GM12878 (cell line): ENCODE measurements around the gene PIK3R3. TPM values are rescaled to one million over a fixed set of nuclear protein-coding genes. Genes with fewer than 3 reads are reported as not detected.

Experiments used
- ATAC-seq: fragments of 200-7000 bp; cut with Tn5 transposase; 3 replicates; pipeline ENCODE4 v1.9.1; 2020; ENCODE audit warnings: mild to moderate bottlenecking, moderate library complexity
- BruUV-seq: library from RNA; stranded (reverse); fragments of 400-500 nt; replicated peaks from 2 replicates; lab custom pipeline; 2021; lab: Mats Ljungman, UMichigan
- CTCF ChIA-PET: fragments of 300-600 bp; sonication (Branson Sonifier 250); formaldehyde crosslinking; extraction: SDS; loops from one replicate; lab custom pipeline; 2021; ENCODE audit warnings: inconsistent platforms; lab: Yijun Ruan, JAX
- POLR2A ChIA-PET: fragments of 350-600 bp; formaldehyde crosslinking; extraction: SDS; loops from one replicate; lab custom pipeline; 2021; ENCODE audit warnings: inconsistent platforms; lab: Charles Lee
- RAD21 ChIA-PET: fragments of 300-600 bp; sonication (Branson Sonifier 250); formaldehyde crosslinking; loops from one replicate; lab custom pipeline; 2023; ENCODE audit warnings: antibody characterized with exemption; ENCODE audit not compliant: unreplicated experiment; lab: Charles Lee
- SMC1A ChIA-PET: fragments of 300-600 bp; sonication (Branson Sonifier 250); formaldehyde crosslinking; loops from one replicate; lab custom pipeline; 2023; ENCODE audit not compliant: unreplicated experiment, uncharacterized antibody; lab: Charles Lee
- DNase-seq: peaks from one replicate; pipeline ENCODE4 v3.0.0-alpha.2; 2011; ENCODE audit warnings: low read depth, low spot score
- FAIRE-seq: peaks from 3 replicates; lab custom pipeline; 2011; peaks lifted over from hg19 to GRCh38; lab: Jason Lieb, UNC
- H2AFZ ChIP-seq: 2 replicates; pipeline ENCODE4 v1.6.0; 2011; ENCODE audit warnings: low read depth, low read length, control low read depth; ENCODE audit not compliant: control insufficient read depth
- H3K27ac ChIP-seq: 2 replicates; pipeline ENCODE4 v1.5.1; 2011; ENCODE audit warnings: control low read depth; ENCODE audit not compliant: control insufficient read depth, insufficient read depth
- H3K27me3 ChIP-seq, 2 experiments: replicated peaks in 1 of 2; 2 replicates each; pipeline versions ENCODE4 v1.6.0 to v1.6.1; 2011; ENCODE audit warnings: low read length in 1 of 2; ENCODE audit not compliant: control insufficient read depth in 2 of 2, insufficient read depth in 2 of 2
- H3K36me3 ChIP-seq, 2 experiments: 2 replicates each; pipeline ENCODE4 v1.5.1; 2011; ENCODE audit warnings: low read length in 1 of 2; ENCODE audit not compliant: control insufficient read depth in 2 of 2, insufficient read depth in 2 of 2
- H3K4me1 ChIP-seq: 2 replicates; pipeline ENCODE4 v1.6.1; 2011; ENCODE audit warnings: mild to moderate bottlenecking, low read length, moderate library complexity, mixed read lengths; ENCODE audit not compliant: control insufficient read depth, insufficient read depth
- H3K4me2 ChIP-seq: 2 replicates; pipeline ENCODE4 v1.6.0; 2011; ENCODE audit warnings: control low read depth; ENCODE audit not compliant: control insufficient read depth, insufficient read depth
- H3K4me3 ChIP-seq: fragments of 200-600 bp; sonication (generic); 2 replicates; pipeline ENCODE4 v1.5.1; 2016
- H3K79me2 ChIP-seq: 2 replicates; pipeline ENCODE4 v1.6.0; 2011; ENCODE audit warnings: low read length; ENCODE audit not compliant: control insufficient read depth, insufficient read depth
- H3K9ac ChIP-seq: 2 replicates; pipeline ENCODE4 v1.8.0; 2011; ENCODE audit warnings: low read length, control low read depth, mixed read lengths; ENCODE audit not compliant: control insufficient read depth, insufficient read depth
- H3K9me3 ChIP-seq: replicated peaks from 3 replicates; pipeline ENCODE4 v1.5.1; 2011; ENCODE audit warnings: mild to moderate bottlenecking, low read length; ENCODE audit not compliant: control insufficient read depth, insufficient read depth
- H4K20me1 ChIP-seq: 2 replicates; pipeline ENCODE4 v1.6.0; 2011; ENCODE audit not compliant: control insufficient read depth, insufficient read depth
- CREM ChIP-seq: IDR thresholded peaks from 2 replicates; pipeline ENCODE4 v1.6.1; 2014; ENCODE audit warnings: antibody characterized with exemption, low read depth
- HSF1 ChIP-seq: fragments of 150-350 bp; IDR thresholded peaks from 2 replicates; pipeline ENCODE4 v1.6.1; 2014; ENCODE audit warnings: mild to moderate bottlenecking, low read depth, low read length
- ZNF687 ChIP-seq: fragments of 450-650 bp; IDR thresholded peaks from 2 replicates; pipeline ENCODE4 v1.6.1; 2017; ENCODE audit warnings: mild to moderate bottlenecking, moderate library complexity
- WGBS: methylation state at CpG from one replicate; pipeline ENCODE4 v1.1.6; 2016; ENCODE audit warnings: low lambda C conversion rate; ENCODE audit not compliant: insufficient replicate concordance, insufficient coverage; ENCODE audit errors: missing lambda C conversion rate; 5-methylcytosine and 5-hydroxymethylcytosine counted together
- in situ Hi-C: fragments of 300-500 bp; cut with MboI; formaldehyde crosslinking; loops from 9 replicates; pipeline ENCODE4 v1.14.3; 2018; ENCODE audit warnings: mixed read lengths
- intact Hi-C: fragments of 100-400 bp; cut with micrococcal nuclease; formaldehyde crosslinking; loops from one replicate; pipeline ENCODE4 v1.14.2; 2022; ENCODE audit not compliant: unreplicated experiment
- polyA plus RNA-seq, 11 experiments: library from polyadenylated mRNA; depleted of rRNA in 4 of 11; unstranded in 6 of 11; stranded (reverse) in 5 of 11; fragments of >200 nt; fragmentation: Nextera tagmentation in 4 of 11; fragmentation: Illumina TruSeq in 1 of 11; extraction: Ambion mirVana in 4 of 11; extraction: Trizol in 1 of 11; gene quantifications; 1 replicate in 1 of 11; 2 replicates in 10 of 11; pipeline versions ENCODE4 v1.2.1 to v1.2.3, GENCODE V29; 2011 to 2016; ENCODE audit warnings: inconsistent platforms in 2 of 11, missing spikeins in 2 of 11, low read depth in 1 of 11
- small RNA-seq: library from RNA; depleted of rRNA; stranded (forward); fragments of <200 nt; gene quantifications from one replicate; pipeline ENCODE3, GENCODE V24; 2014
- total RNA-seq, 4 experiments: library from RNA; depleted of rRNA in 3 of 4; stranded (reverse); fragments of >200 nt in 3 of 4; fragmentation: Illumina TruSeq in 1 of 4; extraction: Trizol in 1 of 4; gene quantifications; 2 replicates each; pipeline versions ENCODE4 v1.2.1 to v1.2.3, GENCODE V29; 2013 to 2021

The PIK3R3 gene
- total and polyA plus RNA-seq, 10 of the 15 experiments (the other 5 are each of a cell fraction or from before 2014, with no cell fraction given) = 4.8 to 27.0 (median 19.8) TPM

GRCh38 chr1:45994423-45994822 lies 138.0 kb downstream of the PIK3R3 start:
- H2AFZ ChIP-seq = no peak overlapping the region
- in situ Hi-C loops (no loop called here), intact Hi-C loops (no loop called here)
- DNase-seq = no peak
- H3K4me2 ChIP-seq = no peak overlapping the region
- no peak overlapping the region for H3K4me3 ChIP-seq
- no peak for FAIRE-seq
- CTCF ChIA-PET = no interaction called here
- RAD21 ChIA-PET = no interaction called here
- peaks cover 2% of the 10 kb centered on the region; the same call in 2 of the 3 replicates for H3K9me3 ChIP-seq
- H3K27me3 ChIP-seq = no peaks in the 10 kb centered on the region
- no peaks in the 10 kb centered on the region for H3K4me1 ChIP-seq
- no peak overlapping the region for H3K27ac ChIP-seq
- no peaks in the 10 kb centered on the region for H3K79me2 ChIP-seq
- ATAC-seq = no peak
- no peak overlapping the region for H3K9ac ChIP-seq
- BruUV-seq = no TSS peak
- no peaks in the 10 kb centered on the region for H3K36me3 ChIP-seq
- SMC1A ChIA-PET = no interaction called here
- TF ChIP-seq ZNF687 = no peak
- no peak for TF ChIP-seq HSF1
- no peak for TF ChIP-seq CREM
- H4K20me1 ChIP-seq = no peaks in the 10 kb centered on the region
- POLR2A ChIA-PET = no interaction called here
- 99% methylated on average over 6 of the region's 6 CpGs for WGBS

Small RNA genes within 50 kb of the gene (small RNA-seq; reads per million reads assigned to genes)
- gene AL358075.3 (not detected), gene AL672043.1 (not detected)

Other genes with a start within 250 kb of the PIK3R3 start
Only the 7 nearest of the 8 such genes appear.
- gene TSPAN1, start 42.5 kb upstream of the PIK3R3 start, total RNA-seq (2014; rRNA removed) = 0.23 and 0.27 TPM in 2 replicates
- gene TSPAN1, start 42.5 kb upstream of the PIK3R3 start, total RNA-seq (2014; rRNA removed; fragmentation: Illumina TruSeq; extraction: Trizol) = not detected in 2 replicates
- gene TSPAN1, start 42.5 kb upstream of the PIK3R3 start, total RNA-seq (2021) = 0.18 and 0.61 TPM in 2 replicates
- gene TSPAN1, start 42.5 kb upstream of the PIK3R3 start, polyA plus RNA-seq (2011; rRNA removed) = 0.08 and 0.16 TPM in 2 replicates
- gene TSPAN1, start 42.5 kb upstream of the PIK3R3 start, polyA plus RNA-seq (2014; fragmentation: Illumina TruSeq; extraction: Trizol) = 0.29 TPM in 1 of 2 replicates, not detected in the other
- gene TSPAN1, start 42.5 kb upstream of the PIK3R3 start, polyA plus RNA-seq (2014; fragmentation: Nextera tagmentation; extraction: Ambion mirVana) = under 1 TPM in 1 of 2 experiments, not detected in 1; 0.24 TPM
- gene TSPAN1, start 42.5 kb upstream of the PIK3R3 start, polyA plus RNA-seq (2014; rRNA removed) = 0.09 TPM in 1 of 2 replicates, not detected in the other
- not detected for gene TSPAN1, start 42.5 kb upstream of the PIK3R3 start, polyA plus RNA-seq (2016; fragmentation: Nextera tagmentation; extraction: Ambion mirVana)
- gene P3R3URF, start 43.9 kb upstream of the PIK3R3 start, total RNA-seq (2014; rRNA removed) = not detected in 2 replicates
- gene P3R3URF, start 43.9 kb upstream of the PIK3R3 start, total RNA-seq (2014; rRNA removed; fragmentation: Illumina TruSeq; extraction: Trizol) = not detected in 2 replicates
- not detected in 2 replicates for gene P3R3URF, start 43.9 kb upstream of the PIK3R3 start, total RNA-seq (2021)
- not detected in 2 replicates for gene P3R3URF, start 43.9 kb upstream of the PIK3R3 start, polyA plus RNA-seq (2011; rRNA removed)
- gene P3R3URF, start 43.9 kb upstream of the PIK3R3 start, polyA plus RNA-seq (2014; fragmentation: Illumina TruSeq; extraction: Trizol) = not detected in 2 replicates
- not detected for gene P3R3URF, start 43.9 kb upstream of the PIK3R3 start, polyA plus RNA-seq (2014; fragmentation: Nextera tagmentation; extraction: Ambion mirVana)
- gene P3R3URF, start 43.9 kb upstream of the PIK3R3 start, polyA plus RNA-seq (2014; rRNA removed) = not detected in 2 replicates
- not detected for gene P3R3URF, start 43.9 kb upstream of the PIK3R3 start, polyA plus RNA-seq (2016; fragmentation: Nextera tagmentation; extraction: Ambion mirVana)
- 25.5 and 29.0 TPM in 2 replicates for gene POMGNT1, start 65.8 kb upstream of the PIK3R3 start, total RNA-seq (2014; rRNA removed)
- 23.4 and 24.7 TPM in 2 replicates for gene POMGNT1, start 65.8 kb upstream of the PIK3R3 start, total RNA-seq (2014; rRNA removed; fragmentation: Illumina TruSeq; extraction: Trizol)
- 34.5 and 36.0 TPM in 2 replicates for gene POMGNT1, start 65.8 kb upstream of the PIK3R3 start, total RNA-seq (2021)
- gene POMGNT1, start 65.8 kb upstream of the PIK3R3 start, polyA plus RNA-seq (2011; rRNA removed) = 21.7 and 30.0 TPM in 2 replicates
- 16.0 and 25.2 TPM in 2 replicates for gene POMGNT1, start 65.8 kb upstream of the PIK3R3 start, polyA plus RNA-seq (2014; fragmentation: Illumina TruSeq; extraction: Trizol)
- 10 to 100 TPM in 1 of 2 experiments, 1 to 10 TPM in 1; 8.6 to 29.0 TPM for gene POMGNT1, start 65.8 kb upstream of the PIK3R3 start, polyA plus RNA-seq (2014; fragmentation: Nextera tagmentation; extraction: Ambion mirVana)
- gene POMGNT1, start 65.8 kb upstream of the PIK3R3 start, polyA plus RNA-seq (2014; rRNA removed) = 30.4 and 32.5 TPM in 2 replicates
- gene POMGNT1, start 65.8 kb upstream of the PIK3R3 start, polyA plus RNA-seq (2016; fragmentation: Nextera tagmentation; extraction: Ambion mirVana) = 10 to 100 TPM; 32.6 to 35.2 TPM
- gene LURAP1, start 70.7 kb upstream of the PIK3R3 start, total RNA-seq (2014; rRNA removed) = 0.22 and 0.40 TPM in 2 replicates
- gene LURAP1, start 70.7 kb upstream of the PIK3R3 start, total RNA-seq (2014; rRNA removed; fragmentation: Illumina TruSeq; extraction: Trizol) = 0.13 and 0.18 TPM in 2 replicates
- gene LURAP1, start 70.7 kb upstream of the PIK3R3 start, total RNA-seq (2021) = 0.24 and 0.41 TPM in 2 replicates
- 0.03 TPM in 1 of 2 replicates, not detected in the other for gene LURAP1, start 70.7 kb upstream of the PIK3R3 start, polyA plus RNA-seq (2011; rRNA removed)
- gene LURAP1, start 70.7 kb upstream of the PIK3R3 start, polyA plus RNA-seq (2014; fragmentation: Illumina TruSeq; extraction: Trizol) = 0.06 and 0.24 TPM in 2 replicates
- gene LURAP1, start 70.7 kb upstream of the PIK3R3 start, polyA plus RNA-seq (2014; fragmentation: Nextera tagmentation; extraction: Ambion mirVana) = under 1 TPM; 0.03 to 0.05 TPM
- 0.20 and 0.50 TPM in 2 replicates for gene LURAP1, start 70.7 kb upstream of the PIK3R3 start, polyA plus RNA-seq (2014; rRNA removed)
- under 1 TPM; 0.09 to 0.19 TPM for gene LURAP1, start 70.7 kb upstream of the PIK3R3 start, polyA plus RNA-seq (2016; fragmentation: Nextera tagmentation; extraction: Ambion mirVana)
- gene RAD54L, start 115.1 kb upstream of the PIK3R3 start, total RNA-seq (2014; rRNA removed) = 15.8 TPM in 2 replicates
- gene RAD54L, start 115.1 kb upstream of the PIK3R3 start, total RNA-seq (2014; rRNA removed; fragmentation: Illumina TruSeq; extraction: Trizol) = 12.4 and 12.9 TPM in 2 replicates
- 34.0 and 34.7 TPM in 2 replicates for gene RAD54L, start 115.1 kb upstream of the PIK3R3 start, total RNA-seq (2021)
- 8.9 and 17.6 TPM in 2 replicates for gene RAD54L, start 115.1 kb upstream of the PIK3R3 start, polyA plus RNA-seq (2011; rRNA removed)
- gene RAD54L, start 115.1 kb upstream of the PIK3R3 start, polyA plus RNA-seq (2014; fragmentation: Illumina TruSeq; extraction: Trizol) = 26.5 and 35.5 TPM in 2 replicates
- gene RAD54L, start 115.1 kb upstream of the PIK3R3 start, polyA plus RNA-seq (2014; fragmentation: Nextera tagmentation; extraction: Ambion mirVana) = 10 to 100 TPM; 15.8 to 26.1 TPM
- gene RAD54L, start 115.1 kb upstream of the PIK3R3 start, polyA plus RNA-seq (2014; rRNA removed) = 21.1 and 24.5 TPM in 2 replicates
- gene RAD54L, start 115.1 kb upstream of the PIK3R3 start, polyA plus RNA-seq (2016; fragmentation: Nextera tagmentation; extraction: Ambion mirVana) = 10 to 100 TPM; 51.5 to 54.2 TPM
- 62.7 and 65.7 TPM in 2 replicates for gene LRRC41, start 171.0 kb upstream of the PIK3R3 start, total RNA-seq (2014; rRNA removed)
- gene LRRC41, start 171.0 kb upstream of the PIK3R3 start, total RNA-seq (2014; rRNA removed; fragmentation: Illumina TruSeq; extraction: Trizol) = 35.1 and 36.3 TPM in 2 replicates
- 56.7 and 57.7 TPM in 2 replicates for gene LRRC41, start 171.0 kb upstream of the PIK3R3 start, total RNA-seq (2021)
- gene LRRC41, start 171.0 kb upstream of the PIK3R3 start, polyA plus RNA-seq (2011; rRNA removed) = 25.3 and 43.3 TPM in 2 replicates
- gene LRRC41, start 171.0 kb upstream of the PIK3R3 start, polyA plus RNA-seq (2014; fragmentation: Illumina TruSeq; extraction: Trizol) = 18.5 and 40.1 TPM in 2 replicates
- gene LRRC41, start 171.0 kb upstream of the PIK3R3 start, polyA plus RNA-seq (2014; fragmentation: Nextera tagmentation; extraction: Ambion mirVana) = 10 to 100 TPM; 12.0 to 12.6 TPM
- gene LRRC41, start 171.0 kb upstream of the PIK3R3 start, polyA plus RNA-seq (2014; rRNA removed) = 53.8 and 55.6 TPM in 2 replicates
- 10 to 100 TPM; 67.3 to 79.9 TPM for gene LRRC41, start 171.0 kb upstream of the PIK3R3 start, polyA plus RNA-seq (2016; fragmentation: Nextera tagmentation; extraction: Ambion mirVana)
- 522 and 625 TPM in 2 replicates for gene UQCRH, start 171.1 kb upstream of the PIK3R3 start, total RNA-seq (2014; rRNA removed)
- gene UQCRH, start 171.1 kb upstream of the PIK3R3 start, total RNA-seq (2014; rRNA removed; fragmentation: Illumina TruSeq; extraction: Trizol) = 582 and 603 TPM in 2 replicates
- gene UQCRH, start 171.1 kb upstream of the PIK3R3 start, total RNA-seq (2021) = 363 and 392 TPM in 2 replicates
- 1,782 and 2,485 TPM in 2 replicates for gene UQCRH, start 171.1 kb upstream of the PIK3R3 start, polyA plus RNA-seq (2011; rRNA removed)
- 612 and 665 TPM in 2 replicates for gene UQCRH, start 171.1 kb upstream of the PIK3R3 start, polyA plus RNA-seq (2014; fragmentation: Illumina TruSeq; extraction: Trizol)
- gene UQCRH, start 171.1 kb upstream of the PIK3R3 start, polyA plus RNA-seq (2014; fragmentation: Nextera tagmentation; extraction: Ambion mirVana) = 1,000 to 10,000 TPM; 1,451 to 1,539 TPM
- 516 and 647 TPM in 2 replicates for gene UQCRH, start 171.1 kb upstream of the PIK3R3 start, polyA plus RNA-seq (2014; rRNA removed)
- 100 to 1,000 TPM; 574 to 652 TPM for gene UQCRH, start 171.1 kb upstream of the PIK3R3 start, polyA plus RNA-seq (2016; fragmentation: Nextera tagmentation; extraction: Ambion mirVana)